HL-60 (cell line): ENCODE results near the gene FOXO4.

ENCODE experiments used
- GABPA ChIP-seq: IDR thresholded peaks from 2 replicates; pipeline ENCODE4 v1.6.1; 2012; ENCODE audit warnings: low read depth
- POLR2AphosphoS5 ChIP-seq: IDR thresholded peaks from 2 replicates; pipeline ENCODE4 v1.6.1; 2012; ENCODE audit warnings: low read depth
- SPI1 ChIP-seq: IDR thresholded peaks from 2 replicates; pipeline ENCODE4 v1.6.1; 2012; ENCODE audit warnings: low read depth, mild to moderate bottlenecking, borderline replicate concordance
- TF ChIP-seq, protein P1 (sequence below): IDR thresholded peaks from one replicate; pipeline ENCODE4 v1.5.1; 2011; ENCODE audit warnings: low read length, control low read depth, inconsistent platforms; ENCODE audit not compliant: insufficient read depth
- TF ChIP-seq, protein P2 (sequence below): IDR thresholded peaks from 2 replicates; pipeline ENCODE4 v1.6.1; 2012; ENCODE audit warnings: low read depth; ENCODE audit not compliant: insufficient replicate concordance

DNA sequence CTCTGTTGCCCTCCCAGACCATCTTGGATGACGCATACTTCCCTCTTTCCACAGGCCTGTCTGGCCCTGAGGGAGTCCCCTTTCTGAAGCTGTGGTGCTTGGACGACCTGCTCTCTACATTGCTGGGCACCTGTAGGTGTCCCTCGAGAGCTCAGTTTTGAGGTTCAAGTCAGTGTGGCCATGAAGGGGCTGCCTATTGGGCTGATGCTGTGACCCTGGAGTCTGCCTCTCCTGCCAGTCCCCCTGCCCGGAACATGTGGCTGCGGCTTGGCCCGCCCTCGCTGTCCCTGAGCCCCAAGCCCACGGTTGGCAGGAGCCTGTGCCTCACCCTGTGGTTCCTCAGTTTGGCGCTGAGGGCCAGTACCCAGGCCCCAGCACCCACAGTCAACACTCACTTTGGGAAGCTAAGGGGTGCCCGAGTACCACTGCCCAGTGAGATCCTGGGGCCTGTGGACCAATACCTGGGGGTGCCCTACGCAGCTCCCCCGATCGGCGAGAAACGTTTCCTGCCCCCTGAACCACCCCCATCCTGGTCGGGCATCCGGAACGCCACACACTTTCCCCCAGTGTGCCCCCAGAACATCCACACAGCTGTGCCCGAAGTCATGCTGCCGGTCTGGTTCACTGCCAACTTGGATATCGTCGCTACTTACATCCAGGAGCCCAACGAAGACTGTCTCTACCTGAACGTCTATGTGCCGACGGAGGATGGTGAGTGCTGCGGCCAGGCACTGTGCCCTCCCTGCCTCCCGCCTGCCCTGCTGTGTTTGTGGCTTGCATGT, 52.0 kb downstream of the FOXO4 start:
- TF ChIP-seq, protein P1, sequence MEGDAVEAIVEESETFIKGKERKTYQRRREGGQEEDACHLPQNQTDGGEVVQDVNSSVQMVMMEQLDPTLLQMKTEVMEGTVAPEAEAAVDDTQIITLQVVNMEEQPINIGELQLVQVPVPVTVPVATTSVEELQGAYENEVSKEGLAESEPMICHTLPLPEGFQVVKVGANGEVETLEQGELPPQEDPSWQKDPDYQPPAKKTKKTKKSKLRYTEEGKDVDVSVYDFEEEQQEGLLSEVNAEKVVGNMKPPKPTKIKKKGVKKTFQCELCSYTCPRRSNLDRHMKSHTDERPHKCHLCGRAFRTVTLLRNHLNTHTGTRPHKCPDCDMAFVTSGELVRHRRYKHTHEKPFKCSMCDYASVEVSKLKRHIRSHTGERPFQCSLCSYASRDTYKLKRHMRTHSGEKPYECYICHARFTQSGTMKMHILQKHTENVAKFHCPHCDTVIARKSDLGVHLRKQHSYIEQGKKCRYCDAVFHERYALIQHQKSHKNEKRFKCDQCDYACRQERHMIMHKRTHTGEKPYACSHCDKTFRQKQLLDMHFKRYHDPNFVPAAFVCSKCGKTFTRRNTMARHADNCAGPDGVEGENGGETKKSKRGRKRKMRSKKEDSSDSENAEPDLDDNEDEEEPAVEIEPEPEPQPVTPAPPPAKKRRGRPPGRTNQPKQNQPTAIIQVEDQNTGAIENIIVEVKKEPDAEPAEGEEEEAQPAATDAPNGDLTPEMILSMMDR = no peak
- TF ChIP-seq, protein P2, sequence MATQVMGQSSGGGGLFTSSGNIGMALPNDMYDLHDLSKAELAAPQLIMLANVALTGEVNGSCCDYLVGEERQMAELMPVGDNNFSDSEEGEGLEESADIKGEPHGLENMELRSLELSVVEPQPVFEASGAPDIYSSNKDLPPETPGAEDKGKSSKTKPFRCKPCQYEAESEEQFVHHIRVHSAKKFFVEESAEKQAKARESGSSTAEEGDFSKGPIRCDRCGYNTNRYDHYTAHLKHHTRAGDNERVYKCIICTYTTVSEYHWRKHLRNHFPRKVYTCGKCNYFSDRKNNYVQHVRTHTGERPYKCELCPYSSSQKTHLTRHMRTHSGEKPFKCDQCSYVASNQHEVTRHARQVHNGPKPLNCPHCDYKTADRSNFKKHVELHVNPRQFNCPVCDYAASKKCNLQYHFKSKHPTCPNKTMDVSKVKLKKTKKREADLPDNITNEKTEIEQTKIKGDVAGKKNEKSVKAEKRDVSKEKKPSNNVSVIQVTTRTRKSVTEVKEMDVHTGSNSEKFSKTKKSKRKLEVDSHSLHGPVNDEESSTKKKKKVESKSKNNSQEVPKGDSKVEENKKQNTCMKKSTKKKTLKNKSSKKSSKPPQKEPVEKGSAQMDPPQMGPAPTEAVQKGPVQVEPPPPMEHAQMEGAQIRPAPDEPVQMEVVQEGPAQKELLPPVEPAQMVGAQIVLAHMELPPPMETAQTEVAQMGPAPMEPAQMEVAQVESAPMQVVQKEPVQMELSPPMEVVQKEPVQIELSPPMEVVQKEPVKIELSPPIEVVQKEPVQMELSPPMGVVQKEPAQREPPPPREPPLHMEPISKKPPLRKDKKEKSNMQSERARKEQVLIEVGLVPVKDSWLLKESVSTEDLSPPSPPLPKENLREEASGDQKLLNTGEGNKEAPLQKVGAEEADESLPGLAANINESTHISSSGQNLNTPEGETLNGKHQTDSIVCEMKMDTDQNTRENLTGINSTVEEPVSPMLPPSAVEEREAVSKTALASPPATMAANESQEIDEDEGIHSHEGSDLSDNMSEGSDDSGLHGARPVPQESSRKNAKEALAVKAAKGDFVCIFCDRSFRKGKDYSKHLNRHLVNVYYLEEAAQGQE = no peak
- TF ChIP-seq POLR2AphosphoS5 (no peak), GABPA (no peak), SPI1 (no peak)
